Measurements from ENCODE around the gene SLC16A14.

- TF ChIP-seq, protein P1, sequence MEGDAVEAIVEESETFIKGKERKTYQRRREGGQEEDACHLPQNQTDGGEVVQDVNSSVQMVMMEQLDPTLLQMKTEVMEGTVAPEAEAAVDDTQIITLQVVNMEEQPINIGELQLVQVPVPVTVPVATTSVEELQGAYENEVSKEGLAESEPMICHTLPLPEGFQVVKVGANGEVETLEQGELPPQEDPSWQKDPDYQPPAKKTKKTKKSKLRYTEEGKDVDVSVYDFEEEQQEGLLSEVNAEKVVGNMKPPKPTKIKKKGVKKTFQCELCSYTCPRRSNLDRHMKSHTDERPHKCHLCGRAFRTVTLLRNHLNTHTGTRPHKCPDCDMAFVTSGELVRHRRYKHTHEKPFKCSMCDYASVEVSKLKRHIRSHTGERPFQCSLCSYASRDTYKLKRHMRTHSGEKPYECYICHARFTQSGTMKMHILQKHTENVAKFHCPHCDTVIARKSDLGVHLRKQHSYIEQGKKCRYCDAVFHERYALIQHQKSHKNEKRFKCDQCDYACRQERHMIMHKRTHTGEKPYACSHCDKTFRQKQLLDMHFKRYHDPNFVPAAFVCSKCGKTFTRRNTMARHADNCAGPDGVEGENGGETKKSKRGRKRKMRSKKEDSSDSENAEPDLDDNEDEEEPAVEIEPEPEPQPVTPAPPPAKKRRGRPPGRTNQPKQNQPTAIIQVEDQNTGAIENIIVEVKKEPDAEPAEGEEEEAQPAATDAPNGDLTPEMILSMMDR (IDR thresholded peaks at IDR 0.05): no peak
- TF ChIP-seq EP300 (IDR thresholded peaks at IDR 0.05): no peak
Measured at GRCh38 chr2:230053753-230054478, 14.8 kb downstream of the SLC16A14 start.

Measured in gastroesophageal sphincter (tissue), 3 donors.